LNCaP clone FGC (cell line): ENCODE data around the gene MEIS1.
A peak's percentile ranks its signal among the peaks of the same experiment; 100 is the strongest.

Experiments
- DNase-seq: peaks from one replicate; pipeline ENCODE4 v3.0.0-alpha.2; 2011; ENCODE audit warnings: low read depth
- H3K4me3 ChIP-seq: 2 replicates; pipeline ENCODE4 v1.5.1; 2011; ENCODE audit warnings: mild to moderate bottlenecking, low read depth, low read length, control low read depth
- TF ChIP-seq, protein P1 (sequence below): IDR thresholded peaks from 2 replicates; pipeline ENCODE4 v1.5.1; 2012; ENCODE audit warnings: mild to moderate bottlenecking; ENCODE audit not compliant: control insufficient read depth, insufficient read depth; ENCODE audit errors: extremely low read depth

Gene MEIS1

DNA sequence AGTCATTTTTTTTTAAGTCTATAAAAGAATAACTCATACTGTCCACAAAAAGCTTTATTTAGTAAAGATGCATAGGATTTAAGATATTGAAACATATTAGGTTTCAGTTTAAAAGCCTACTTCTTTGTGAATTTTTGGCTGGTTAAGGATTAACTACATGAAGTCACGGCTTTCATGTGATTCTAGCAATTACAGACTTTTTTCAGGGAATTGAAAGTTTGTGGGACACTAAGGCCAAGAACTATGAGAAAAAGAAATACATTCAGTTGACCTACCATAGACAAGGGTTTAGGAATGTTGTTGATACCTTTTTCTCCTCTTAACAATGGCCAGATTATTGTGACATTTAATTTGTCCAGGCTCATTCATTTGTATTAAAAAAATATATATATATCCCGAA lies 109.3 kb downstream of the MEIS1 start:
- TF ChIP-seq, protein P1, sequence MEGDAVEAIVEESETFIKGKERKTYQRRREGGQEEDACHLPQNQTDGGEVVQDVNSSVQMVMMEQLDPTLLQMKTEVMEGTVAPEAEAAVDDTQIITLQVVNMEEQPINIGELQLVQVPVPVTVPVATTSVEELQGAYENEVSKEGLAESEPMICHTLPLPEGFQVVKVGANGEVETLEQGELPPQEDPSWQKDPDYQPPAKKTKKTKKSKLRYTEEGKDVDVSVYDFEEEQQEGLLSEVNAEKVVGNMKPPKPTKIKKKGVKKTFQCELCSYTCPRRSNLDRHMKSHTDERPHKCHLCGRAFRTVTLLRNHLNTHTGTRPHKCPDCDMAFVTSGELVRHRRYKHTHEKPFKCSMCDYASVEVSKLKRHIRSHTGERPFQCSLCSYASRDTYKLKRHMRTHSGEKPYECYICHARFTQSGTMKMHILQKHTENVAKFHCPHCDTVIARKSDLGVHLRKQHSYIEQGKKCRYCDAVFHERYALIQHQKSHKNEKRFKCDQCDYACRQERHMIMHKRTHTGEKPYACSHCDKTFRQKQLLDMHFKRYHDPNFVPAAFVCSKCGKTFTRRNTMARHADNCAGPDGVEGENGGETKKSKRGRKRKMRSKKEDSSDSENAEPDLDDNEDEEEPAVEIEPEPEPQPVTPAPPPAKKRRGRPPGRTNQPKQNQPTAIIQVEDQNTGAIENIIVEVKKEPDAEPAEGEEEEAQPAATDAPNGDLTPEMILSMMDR = no peak
- DNase-seq = no peak
- no peak overlapping the region for H3K4me3 ChIP-seq

DNA sequence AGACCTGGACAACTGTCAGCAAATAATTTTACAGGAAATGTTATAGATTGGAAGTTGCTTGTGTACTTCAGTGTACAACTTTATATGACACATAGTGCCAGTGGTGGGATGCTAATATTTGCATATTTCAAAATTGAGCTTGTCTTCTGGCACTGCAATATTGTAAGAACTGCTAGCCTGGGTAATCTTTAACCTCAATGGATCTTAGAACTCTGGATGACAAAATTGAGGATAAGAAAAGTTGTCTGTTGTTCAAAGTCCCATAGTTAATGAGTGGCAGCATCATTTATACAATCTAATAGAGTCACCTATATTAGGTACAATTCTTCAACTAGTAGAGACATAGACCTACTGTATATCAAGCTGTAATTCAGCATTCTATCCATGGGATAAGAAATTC lies 110.3 kb downstream of the MEIS1 start:
- no peak for DNase-seq
- TF ChIP-seq, protein P1 = no peak
- H3K4me3 ChIP-seq = no peak overlapping the region

GRCh38 chr2:66547118-66547517 lies 112.2 kb downstream of the MEIS1 start:
- TF ChIP-seq, protein P1 = no peak
- DNase-seq = no peak
- no peak overlapping the region for H3K4me3 ChIP-seq

- TF ChIP-seq, protein P1 = no peak
- H3K4me3 ChIP-seq = no peak overlapping the region
- DNase-seq = no peak
These were observed 113.0 kb downstream of the MEIS1 start for GRCh38 chr2:66547887-66548286.

GRCh38 chr2:66548422-66548821 lies 113.5 kb downstream of the MEIS1 start:
- no peak overlapping the region for H3K4me3 ChIP-seq
- TF ChIP-seq, protein P1 = no peak
- DNase-seq = no peak

DNA sequence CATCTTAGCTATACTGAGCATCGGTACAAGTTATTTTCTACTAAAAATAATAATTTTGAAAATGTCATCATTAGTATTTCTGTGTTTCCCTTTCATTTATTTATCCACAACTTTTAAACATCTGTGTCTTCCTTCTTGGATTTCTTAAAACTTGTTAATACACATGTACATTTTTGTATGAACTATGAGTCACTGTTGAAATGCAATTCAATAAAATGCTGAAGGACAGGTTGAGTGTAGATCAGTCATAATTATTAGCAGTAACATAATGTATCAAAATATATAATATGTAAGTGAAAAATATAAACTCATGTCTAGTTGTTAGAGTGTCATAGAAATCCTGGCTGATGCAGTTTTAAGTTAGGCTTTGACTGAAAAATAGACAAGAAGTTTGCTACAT lies 115.9 kb downstream of the MEIS1 start:
- TF ChIP-seq, protein P1 = no peak
- no peak overlapping the region for H3K4me3 ChIP-seq
- no peak for DNase-seq

- TF ChIP-seq, protein P1 = no peak
- DNase-seq = no peak
- 0 out of 2 replicates have a peak overlapping the region, but pooled peaks have one; percentile 9 for H3K4me3 ChIP-seq
These were observed 118.4 kb downstream of the MEIS1 start for GRCh38 chr2:66553370-66553769.
